Ascending aorta (tissue), 2 donors: ENCODE data around the gene OR2AJ1. TPM values are rescaled to one million over a fixed set of nuclear protein-coding genes. Genes with fewer than 3 reads are reported as not detected.

Source experiments
- DNase-seq, 2 donors: peaks; one replicate each; pipeline ENCODE4 v3.0.0-alpha.2; 2019; ENCODE audit warnings: low spot score in 2 of 2
- H3K27ac ChIP-seq, 2 donors: fragments of 200-600 bp; sonication (generic); one replicate each; pipeline ENCODE4 v1.5.1; 2016 to 2017; ENCODE audit warnings: mild to moderate bottlenecking in 1 of 2
- H3K27me3 ChIP-seq: fragments of 200-600 bp; sonication (generic); one replicate; pipeline ENCODE4 v1.5.1; 2017
- H3K36me3 ChIP-seq, 2 donors: fragments of 200-600 bp; sonication (generic); one replicate each; pipeline ENCODE4 v1.5.1; 2016
- H3K4me1 ChIP-seq, 2 donors: fragments of 200-600 bp; sonication (generic); one replicate each; pipeline ENCODE4 v1.5.1; 2016 to 2017; ENCODE audit warnings: mild to moderate bottlenecking in 1 of 2
- H3K4me3 ChIP-seq, 2 donors: fragments of 200-600 bp; sonication (generic); one replicate each; pipeline ENCODE4 v1.5.1; 2016 to 2017; ENCODE audit warnings: mild to moderate bottlenecking in 1 of 2
- H3K9me3 ChIP-seq, 2 donors: fragments of 200-600 bp; sonication (generic); one replicate each; pipeline ENCODE4 v1.5.1; 2016
- CTCF ChIP-seq, 3 experiments: fragments of 200-600 bp in 2 of 3; fragments of 450-650 bp in 1 of 3; sonication (generic) in 2 of 3; IDR thresholded peaks; one replicate each; pipeline ENCODE4 v1.5.1; 2016 to 2019; ENCODE audit warnings: antibody characterized with exemption in 3 of 3, mild to moderate bottlenecking in 1 of 3, moderate library complexity in 1 of 3
- intact Hi-C: fragments of 100-400 bp; cut with DNase I; formaldehyde crosslinking; loops from one replicate; pipeline ENCODE4 v1.15.1; 2023
- total RNA-seq: library from RNA; depleted of rRNA; stranded (reverse); fragments of >200 nt; gene quantifications from one replicate; pipeline ENCODE4 v1.1.0, GENCODE V29; 2016

The OR2AJ1 gene
- total RNA-seq, 1 donor from 2014 or later = not detected

GRCh38 chr1:247904122-247904521 is 20.6 kb upstream of the OR2AJ1 start:
- TF ChIP-seq CTCF (IDR thresholded peaks at IDR 0.05) = no peak

GRCh38 chr1:247905181-247905580 is 19.5 kb upstream of the OR2AJ1 start:
- H3K27ac ChIP-seq = no peak overlapping the region
- H3K9me3 ChIP-seq = no peaks in the 10 kb centered on the region
- no peak overlapping the region for H3K4me3 ChIP-seq
- H3K27me3 ChIP-seq = no peaks in the 10 kb centered on the region
- H3K4me1 ChIP-seq = no peaks in the 10 kb centered on the region
- DNase-seq = no peak
- intact Hi-C loops = no loop called here
- no peak for TF ChIP-seq CTCF (IDR thresholded peaks at IDR 0.05)
- H3K36me3 ChIP-seq = no peaks in the 10 kb centered on the region

More at GRCh38 chr1:247904122-247904521, 20.6 kb upstream of the OR2AJ1 start:
- Histone ChIP-seq H3K4me3 (no peak overlapping the region), H3K4me1 (no peaks in the 10 kb centered on the region), H3K27me3 (no peaks in the 10 kb centered on the region), H3K27ac (no peak overlapping the region), H3K36me3 (no peaks in the 10 kb centered on the region), H3K9me3 (no peaks in the 10 kb centered on the region)
- intact Hi-C loops = no loop called here
- no peak for DNase-seq

- H3K4me1 ChIP-seq = no peaks in the 10 kb centered on the region
- no peak for DNase-seq
- no peak for TF ChIP-seq CTCF (IDR thresholded peaks at IDR 0.05)
- H3K4me3 ChIP-seq = peak overlapping the region; percentile 27 to 51
- no peak overlapping the region for H3K27ac ChIP-seq
- H3K27me3 ChIP-seq = no peaks in the 10 kb centered on the region
- H3K9me3 ChIP-seq = no peaks in the 10 kb centered on the region
- intact Hi-C loops = no loop called here
- no peaks in the 10 kb centered on the region for H3K36me3 ChIP-seq
Observed at GRCh38 chr1:247905910-247906503, 18.7 kb upstream of the OR2AJ1 start.

GRCh38 chr1:247906504-247907047 is 18.1 kb upstream of the OR2AJ1 start:
- no peak overlapping the region for H3K27ac ChIP-seq
- no peaks in the 10 kb centered on the region for H3K9me3 ChIP-seq
- H3K4me3 ChIP-seq = peak overlapping the region; percentile 27 to 51
- DNase-seq = no peak
- H3K36me3 ChIP-seq = no peaks in the 10 kb centered on the region
- intact Hi-C loops = no loop called here
- H3K27me3 ChIP-seq = no peaks in the 10 kb centered on the region
- TF ChIP-seq CTCF (IDR thresholded peaks at IDR 0.05) = no peak
- no peaks in the 10 kb centered on the region for H3K4me1 ChIP-seq

GRCh38 chr1:247908766-247909165 is 15.9 kb upstream of the OR2AJ1 start:
- Histone ChIP-seq H3K4me1 (no peaks in the 10 kb centered on the region), H3K27ac (no peak overlapping the region), H3K4me3 (no peak overlapping the region), H3K27me3 (no peaks in the 10 kb centered on the region), H3K36me3 (no peaks in the 10 kb centered on the region), H3K9me3 (no peaks in the 10 kb centered on the region)
- DNase-seq = no peak
- TF ChIP-seq CTCF (IDR thresholded peaks at IDR 0.05) = no peak
- intact Hi-C loops = no loop called here
